Raji (cell line): Measurements from ENCODE around the gene NT5C2.

Experiments used
- POLR2A ChIP-seq: IDR thresholded peaks from 2 replicates; pipeline ENCODE4 v1.6.1; 2011; ENCODE audit warnings: low read depth, low read length, control low read depth; ENCODE audit not compliant: insufficient read depth

NT5C2 gene

DNA sequence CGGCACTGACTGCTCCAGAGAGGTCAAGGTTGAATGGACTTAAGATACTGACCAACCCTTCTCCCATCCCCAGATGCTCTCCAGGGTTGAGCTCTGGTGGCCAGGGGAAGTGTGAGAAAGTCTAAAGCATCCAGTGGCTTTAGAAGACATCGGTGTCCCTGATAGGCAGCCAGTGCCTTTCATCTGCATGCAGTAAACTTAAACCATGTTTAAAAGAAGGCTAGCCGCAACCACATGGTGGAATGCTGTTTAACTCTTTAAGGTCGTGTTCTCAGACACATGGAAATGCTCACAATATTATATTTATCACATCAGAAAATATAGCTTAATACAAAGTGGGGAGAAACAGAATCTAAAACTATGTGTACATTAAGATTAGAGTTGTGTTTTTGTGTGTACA is 138.0 kb downstream of the NT5C2 start:
- TF ChIP-seq POLR2A, result no peak

DNA sequence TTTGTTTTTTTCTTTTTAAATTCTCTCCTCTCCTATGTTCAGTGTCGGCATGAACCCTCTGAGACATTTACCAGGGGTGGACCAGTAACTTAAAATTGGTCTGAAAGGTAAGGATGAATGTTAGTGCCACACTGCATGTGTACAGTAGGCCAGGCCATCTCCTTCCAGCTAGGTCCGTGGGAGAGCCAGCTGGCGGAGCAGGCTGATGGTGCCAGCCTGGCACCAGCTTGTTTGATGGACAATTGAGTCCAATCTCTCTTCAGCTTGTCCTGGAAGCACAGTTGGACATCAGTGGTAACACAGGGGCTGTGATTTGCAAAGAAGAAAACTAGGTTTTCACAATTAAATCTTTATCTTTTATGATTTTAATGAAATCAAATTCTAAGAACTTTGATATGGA is 138.5 kb downstream of the NT5C2 start:
- no peak for TF ChIP-seq POLR2A

GRCh38 chr10:103053659-103054581 is 139.2 kb downstream of the NT5C2 start:
- no peak for TF ChIP-seq POLR2A

GRCh38 chr10:103049237-103049636 is 143.8 kb downstream of the NT5C2 start:
- TF ChIP-seq POLR2A, result no peak

GRCh38 chr10:103047381-103047780 is 145.7 kb downstream of the NT5C2 start:
- TF ChIP-seq POLR2A, result no peak

DNA sequence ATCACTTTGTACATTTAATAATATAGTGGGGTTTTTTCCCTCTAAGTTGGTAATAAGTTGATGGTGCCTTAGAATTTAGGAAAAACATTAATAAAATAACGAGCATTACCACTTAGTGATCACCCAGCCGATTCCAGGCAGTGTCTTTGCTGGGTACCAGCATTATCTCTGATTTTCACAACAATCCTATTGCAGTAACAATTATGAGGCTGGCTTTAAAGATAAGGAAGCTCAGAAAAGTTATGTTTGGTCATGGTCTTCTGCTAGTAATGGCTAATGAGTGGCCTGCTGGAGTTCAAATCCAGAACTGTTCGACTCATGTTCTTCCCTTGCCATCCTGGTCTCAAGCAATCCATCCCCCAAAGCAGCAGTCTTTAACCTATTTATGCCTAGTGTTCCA is 147.1 kb downstream of the NT5C2 start:
- no peak for TF ChIP-seq POLR2A

DNA sequence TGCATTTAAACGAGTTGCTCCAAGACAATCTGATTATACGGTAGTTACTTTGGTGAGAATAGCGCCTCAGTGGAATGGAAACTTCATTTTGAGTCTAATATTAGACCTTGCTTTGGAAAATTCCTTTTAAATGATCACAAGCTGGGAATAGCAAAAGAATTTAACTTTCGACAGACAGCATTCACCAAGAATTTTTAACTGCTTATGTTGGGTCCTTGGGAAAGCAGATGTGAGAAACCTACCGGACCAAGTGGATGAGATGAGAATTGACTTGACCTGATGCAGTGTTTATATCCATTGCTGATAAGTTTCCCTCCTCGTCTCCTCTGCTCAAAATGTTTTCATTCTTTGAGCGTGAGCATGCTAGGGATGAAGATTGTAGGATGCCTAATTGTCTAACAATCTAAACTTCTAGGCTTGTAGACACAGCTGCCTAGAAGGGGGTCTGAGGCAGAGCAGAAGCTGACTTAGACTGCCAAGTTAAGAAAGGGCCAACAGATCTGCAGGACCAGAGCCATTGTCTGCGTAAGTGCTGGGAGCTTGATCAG is 148.1 kb downstream of the NT5C2 start:
- TF ChIP-seq POLR2A, result no peak

GRCh38 chr10:103042908-103043307 is 150.2 kb downstream of the NT5C2 start:
- no peak for TF ChIP-seq POLR2A

GRCh38 chr10:103042129-103042528 is 150.9 kb downstream of the NT5C2 start:
- TF ChIP-seq POLR2A, result no peak

GRCh38 chr10:103041391-103041790 is 151.7 kb downstream of the NT5C2 start:
- TF ChIP-seq POLR2A, result no peak

- TF ChIP-seq POLR2A, result no peak
These were observed 152.7 kb downstream of the NT5C2 start for GRCh38 chr10:103040418-103040817.

DNA sequence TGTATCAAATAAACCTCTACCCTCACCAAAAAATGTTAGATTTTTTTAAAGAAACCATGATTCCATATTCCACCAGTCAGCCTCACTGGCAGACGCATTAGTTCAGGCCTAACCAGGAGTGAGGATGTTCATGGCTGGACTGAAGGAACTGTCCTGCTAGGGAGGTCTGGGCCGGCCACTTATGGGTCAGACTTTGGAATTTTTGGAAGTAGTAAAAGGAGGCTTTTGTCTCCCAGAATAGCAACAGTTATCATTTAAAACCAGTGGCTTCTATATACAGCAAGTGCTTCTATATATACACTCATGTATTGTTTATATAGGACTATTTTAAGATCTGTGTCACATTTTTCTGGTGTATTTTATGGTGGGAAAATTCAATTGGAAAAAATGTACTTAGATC is 154.5 kb downstream of the NT5C2 start:
- no peak for TF ChIP-seq POLR2A
